A549 (cell line): ENCODE measurements around the gene ARGLU1. TPM values are rescaled to one million over a fixed set of nuclear protein-coding genes. Genes with fewer than 3 reads are reported as not detected.

Source experiments
- ATAC-seq, 2 experiments: fragments of 200-7000 bp in 1 of 2; fragments of >200 bp in 1 of 2; cut with Nextera tagmentation in 1 of 2; cut with Tn5 transposase in 1 of 2; 3 replicates each; pipeline versions ENCODE4 v1.8.0 to v1.9.1; 2018 to 2020; ENCODE audit warnings: mild to moderate bottlenecking in 1 of 2, moderate library complexity in 1 of 2
- CTCF ChIA-PET: fragments of 300-600 bp; sonication (Branson Sonifier 250); formaldehyde crosslinking; extraction: SDS; loops from one replicate; lab custom pipeline; 2021; ENCODE audit warnings: antibody characterized with exemption, inconsistent platforms; lab: Yijun Ruan, JAX
- POLR2A ChIA-PET: fragments of 350-600 bp; formaldehyde crosslinking; extraction: SDS; loops from one replicate; lab custom pipeline; 2021; ENCODE audit warnings: antibody characterized with exemption, inconsistent platforms; lab: Yijun Ruan, JAX
- DNase-seq, 2 experiments: peaks; one replicate each; pipeline versions ENCODE4 v3.0.0 to v3.0.0-alpha.2; 2011 to 2016; ENCODE audit warnings: low read depth in 1 of 2, low spot score in 1 of 2
- FAIRE-seq: peaks from 2 replicates; lab custom pipeline; 2011; peaks lifted over from hg19 to GRCh38; lab: Jason Lieb, UNC
- H3K27ac ChIP-seq, 2 experiments: fragments of >200 bp; sonication (Bioruptor Twin); formaldehyde crosslinking; 3 replicates each; pipeline ENCODE4 v1.5.1; 2016 to 2017
- H3K4me1 ChIP-seq: fragments of >200 bp; sonication (Bioruptor Twin); formaldehyde crosslinking; 3 replicates; pipeline ENCODE4 v1.6.1; 2016
- H3K4me2 ChIP-seq: fragments of >200 bp; sonication (Bioruptor Twin); formaldehyde crosslinking; 3 replicates; pipeline ENCODE4 v1.6.1; 2016
- H3K4me3 ChIP-seq: fragments of >200 bp; sonication (Bioruptor Twin); formaldehyde crosslinking; 3 replicates; pipeline ENCODE4 v1.5.1; 2016
- H3K9me3 ChIP-seq: fragments of >200 bp; sonication (Bioruptor Twin); formaldehyde crosslinking; 3 replicates; pipeline ENCODE4 v1.6.1; 2016
- ATOH8 ChIP-seq: fragments of 250-450 bp; sonication (Bioruptor Pico); IDR thresholded peaks from 2 replicates; pipeline ENCODE4 v1.5.0; 2020; ENCODE audit warnings: low read depth, mild to moderate bottlenecking, moderate library complexity
- CBX2 ChIP-seq: fragments of 200-600 bp; sonication (generic); IDR thresholded peaks from 2 replicates; pipeline ENCODE4 v1.6.1; 2016; ENCODE audit warnings: low read depth, mild to moderate bottlenecking, borderline replicate concordance
- CBX8 ChIP-seq: fragments of 200-600 bp; sonication (generic); IDR thresholded peaks from 2 replicates; pipeline ENCODE4 v1.6.1; 2016
- GATA3 ChIP-seq: IDR thresholded peaks from 2 replicates; pipeline ENCODE4 v1.6.1; 2012; ENCODE audit warnings: borderline replicate concordance
- HDAC2 ChIP-seq: fragments of 200-600 bp; sonication (generic); IDR thresholded peaks from 2 replicates; pipeline ENCODE4 v1.6.1; 2016
- HOXA7 ChIP-seq: fragments of 250-450 bp; sonication (Bioruptor Pico); IDR thresholded peaks from 2 replicates; pipeline ENCODE4 v1.5.0; 2020; ENCODE audit warnings: mild to moderate bottlenecking, moderate library complexity
- HOXB5 ChIP-seq: fragments of 250-450 bp; sonication (Bioruptor Pico); IDR thresholded peaks from 2 replicates; pipeline ENCODE4 v1.5.0; 2020; ENCODE audit warnings: mild to moderate bottlenecking, moderate library complexity
- JUN ChIP-seq, 2 experiments: fragments of >200 bp; sonication (Bioruptor Twin); formaldehyde crosslinking; IDR thresholded peaks; 2 replicates in 1 of 2; 3 replicates in 1 of 2; pipeline ENCODE4 v1.6.1; 2016 to 2017
- KDM1A ChIP-seq: fragments of 200-600 bp; sonication (generic); IDR thresholded peaks from 2 replicates; pipeline ENCODE4 v1.6.1; 2016; ENCODE audit warnings: low read depth, mild to moderate bottlenecking
- MAFK ChIP-seq: fragments of 450-650 bp; IDR thresholded peaks from 2 replicates; pipeline ENCODE4 v1.6.1; 2014; ENCODE audit not compliant: partially characterized antibody
- MYC ChIP-seq: IDR thresholded peaks from 2 replicates; pipeline ENCODE4 v1.6.1; 2012; ENCODE audit warnings: mild to moderate bottlenecking, inconsistent platforms, low read length, improper control_type of control experiment, borderline replicate concordance
- NFE2L2 ChIP-seq: fragments of 150-350 bp; conservative IDR thresholded peaks from 2 replicates; pipeline ENCODE4 v1.6.1; 2014; ENCODE audit warnings: low read length
- NPAS2 ChIP-seq: fragments of 250-450 bp; sonication (Bioruptor Pico); IDR thresholded peaks from 2 replicates; pipeline ENCODE4 v1.8.0; 2022; ENCODE audit warnings: mild to moderate bottlenecking, moderate library complexity, borderline replicate concordance
- NR3C1 ChIP-seq: fragments of >200 bp; sonication (Bioruptor Twin); formaldehyde crosslinking; IDR thresholded peaks from 3 replicates; pipeline ENCODE4 v1.6.1; 2017
- POLR2A ChIP-seq: IDR thresholded peaks from 2 replicates; pipeline ENCODE4 v1.6.1; 2012; ENCODE audit warnings: mild to moderate bottlenecking, low read length
- RARB ChIP-seq: fragments of 250-450 bp; sonication (Bioruptor Pico); IDR thresholded peaks from 2 replicates; pipeline ENCODE4 v1.8.0; 2021; ENCODE audit warnings: mild to moderate bottlenecking, moderate library complexity
- RCOR1 ChIP-seq: fragments of 150-350 bp; IDR thresholded peaks from 2 replicates; pipeline ENCODE4 v1.6.1; 2014; ENCODE audit warnings: antibody characterized with exemption, low read length, low read depth
- REST ChIP-seq: fragments of 200-600 bp; sonication (generic); IDR thresholded peaks from 2 replicates; pipeline ENCODE4 v1.6.1; 2016; ENCODE audit warnings: antibody characterized with exemption, mild to moderate bottlenecking, moderate library complexity
- RFX5 ChIP-seq: fragments of 450-650 bp; IDR thresholded peaks from 2 replicates; pipeline ENCODE4 v1.7.1; 2014; ENCODE audit warnings: antibody characterized with exemption, mild to moderate bottlenecking, moderate library complexity
- RNF2 ChIP-seq: fragments of 200-600 bp; sonication (generic); IDR thresholded peaks from 2 replicates; pipeline ENCODE4 v1.6.1; 2016; ENCODE audit warnings: low read depth, mild to moderate bottlenecking, antibody characterized with exemption, moderate library complexity, borderline replicate concordance
- SMC3 ChIP-seq: fragments of >200 bp; sonication (Bioruptor Twin); formaldehyde crosslinking; IDR thresholded peaks from 3 replicates; pipeline ENCODE4 v1.6.1; 2018; ENCODE audit warnings: inconsistent platforms
- TFCP2L1 ChIP-seq: fragments of 250-450 bp; sonication (Bioruptor Pico); IDR thresholded peaks from 2 replicates; pipeline ENCODE4 v1.5.0; 2021; ENCODE audit warnings: mild to moderate bottlenecking
- TP53 ChIP-seq: fragments of 250-450 bp; sonication (Bioruptor Pico); IDR thresholded peaks from 2 replicates; pipeline ENCODE4 v1.5.0; 2021; ENCODE audit warnings: mild to moderate bottlenecking, moderate library complexity
- ZC3H11A ChIP-seq: fragments of 450-650 bp; IDR thresholded peaks from 2 replicates; pipeline ENCODE4 v1.6.1; 2014; ENCODE audit warnings: antibody characterized with exemption, mild to moderate bottlenecking
- WGBS: methylation state at CpG from one replicate; pipeline ENCODE4 v1.1.6; 2017; ENCODE audit errors: missing lambda C conversion rate; 5-methylcytosine and 5-hydroxymethylcytosine counted together
- polyA plus RNA-seq, 4 experiments: library from polyadenylated mRNA; depleted of rRNA in 3 of 4; stranded (reverse); fragments of >200 nt; fragmentation: RNase III in 1 of 4; extraction: RNeasy Plus Mini Kit Qiagen cat#74134 plus additional on column Dnase treatment in 1 of 4; gene quantifications; 2 replicates in 3 of 4; 3 replicates in 1 of 4; pipeline ENCODE4 v1.2.3, GENCODE V29; 2011 to 2017
- TF ChIP-seq, protein P1 (sequence below): IDR thresholded peaks from 2 replicates; pipeline ENCODE4 v1.6.1; 2012
- TF ChIP-seq, protein P2 (sequence below): fragments of >200 bp; sonication (Bioruptor Twin); formaldehyde crosslinking; IDR thresholded peaks from 2 replicates; pipeline ENCODE4 v1.6.1; 2016

The ARGLU1 gene
- polyA plus RNA-seq, 2 of the 4 experiments (the other 2 are of a cell fraction) = 67.2 to 137 TPM

- TF ChIP-seq POLR2A = no peak
- TF ChIP-seq NPAS2 (CRISPR knock-in tag) = no peak
- no peak for TF ChIP-seq JUN (IDR thresholded peaks at IDR 0.05)
- no peak for TF ChIP-seq RARB (CRISPR knock-in tag)
- TF ChIP-seq, protein P1, sequence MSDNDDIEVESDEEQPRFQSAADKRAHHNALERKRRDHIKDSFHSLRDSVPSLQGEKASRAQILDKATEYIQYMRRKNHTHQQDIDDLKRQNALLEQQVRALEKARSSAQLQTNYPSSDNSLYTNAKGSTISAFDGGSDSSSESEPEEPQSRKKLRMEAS = no peak
- TF ChIP-seq CBX2 = no peak
- TF ChIP-seq ATOH8 (CRISPR knock-in tag) = no peak
- no peak for TF ChIP-seq HOXB5 (CRISPR knock-in tag)
- TF ChIP-seq KDM1A = no peak
- TF ChIP-seq NR3C1 = no peak
These were observed 75.1 kb downstream of the ARGLU1 start (continued) for GRCh38 chr13:106492588-106493475.

- WGBS = 80% methylated on average over 14 of the region's 14 CpGs
- Histone ChIP-seq H3K4me1 (no peaks in the 10 kb centered on the region), H3K4me2 (no peak overlapping the region), H3K9me3 (no peaks in the 10 kb centered on the region), H3K27ac (no peak overlapping the region), H3K4me3 (no peak overlapping the region)
- no peak for DNase-seq
- no peak for FAIRE-seq
- no peak for ATAC-seq
- TF ChIP-seq NFE2L2 (no peak), HOXA7 (CRISPR knock-in tag) (no peak), KDM1A (no peak), MYC (no peak), MAFK (no peak), RFX5 (no peak), RCOR1 (no peak), RNF2 (no peak), GATA3 (no peak), REST (no peak), HDAC2 (no peak), TFCP2L1 (CRISPR knock-in tag) (no peak), SMC3 (no peak), CBX8 (no peak), RARB (CRISPR knock-in tag) (no peak), TP53 (no peak), ZC3H11A (no peak)
- TF ChIP-seq, protein P2, sequence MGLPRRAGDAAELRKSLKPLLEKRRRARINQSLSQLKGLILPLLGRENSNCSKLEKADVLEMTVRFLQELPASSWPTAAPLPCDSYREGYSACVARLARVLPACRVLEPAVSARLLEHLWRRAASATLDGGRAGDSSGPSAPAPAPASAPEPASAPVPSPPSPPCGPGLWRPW = no peak
- ChIA-PET POLR2A (no interaction called here), CTCF (no interaction called here)
These were observed 75.9 kb downstream of the ARGLU1 start for GRCh38 chr13:106491928-106492587.

Other genes starting within 250 kb of the ARGLU1 start
- 1.0 and 1.1 TPM in 2 replicates for gene EFNB2, start 32.5 kb downstream of the ARGLU1 start, polyA plus RNA-seq (2011; rRNA removed)
- gene EFNB2, start 32.5 kb downstream of the ARGLU1 start, polyA plus RNA-seq (2017; fragmentation: RNase III; extraction: RNeasy Plus Mini Kit Qiagen cat#74134 plus additional on column Dnase treatment) = 1.3 to 1.6 TPM (median 1.3 TPM) in 3 replicates